GM12873 (cell line): ENCODE results near the gene RPL41.

Source experiments
- CTCF ChIP-seq: IDR thresholded peaks from 2 replicates; pipeline ENCODE4 v1.5.1; 2012; ENCODE audit warnings: low read depth, mild to moderate bottlenecking, moderate library complexity, low read length, control low read depth; ENCODE audit not compliant: insufficient read depth; ENCODE audit errors: missing control alignments

Gene RPL41

DNA sequence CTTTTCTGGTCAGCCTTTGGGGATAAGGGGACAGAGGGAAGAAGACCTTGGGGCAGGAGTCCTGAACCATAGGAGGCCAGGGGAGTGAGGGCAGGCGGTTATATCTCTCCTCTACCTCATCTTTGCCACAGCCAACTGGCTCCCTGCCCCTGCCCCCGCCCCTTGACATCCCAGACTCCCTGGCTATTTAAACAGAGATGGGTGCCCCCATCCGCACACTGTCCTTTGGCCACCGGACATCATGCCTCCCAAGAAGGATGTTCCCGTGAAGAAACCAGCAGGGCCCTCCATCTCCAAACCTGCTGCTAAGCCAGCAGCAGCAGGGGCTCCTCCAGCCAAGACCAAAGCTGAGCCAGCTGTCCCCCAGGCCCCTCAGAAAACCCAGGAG is 37.2 kb downstream of the RPL41 start:
- no peak for TF ChIP-seq CTCF

GRCh38 chr12:56154246-56154771 is 37.9 kb downstream of the RPL41 start:
- no peak for TF ChIP-seq CTCF

DNA sequence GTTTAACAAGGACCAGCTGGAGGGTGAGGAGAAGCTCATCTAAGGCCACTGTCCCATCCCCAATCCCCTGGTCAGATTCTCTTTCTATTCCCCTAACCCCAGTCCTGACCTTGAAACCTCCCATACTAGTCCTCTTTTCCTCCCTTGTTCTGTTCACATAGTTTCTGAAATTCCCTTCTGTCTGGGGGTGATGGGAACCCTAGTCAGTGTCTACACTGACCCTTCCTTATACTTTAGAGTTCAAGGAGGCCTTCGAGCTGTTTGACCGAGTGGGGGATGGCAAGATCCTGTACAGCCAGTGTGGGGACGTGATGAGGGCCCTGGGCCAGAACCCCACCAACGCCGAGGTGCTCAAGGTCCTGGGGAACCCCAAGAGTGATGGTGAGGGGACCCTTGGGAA is 38.4 kb downstream of the RPL41 start:
- no peak for TF ChIP-seq CTCF

- TF ChIP-seq CTCF = no peak
These were observed 38.9 kb downstream of the RPL41 start for GRCh38 chr12:56155256-56155845.

DNA sequence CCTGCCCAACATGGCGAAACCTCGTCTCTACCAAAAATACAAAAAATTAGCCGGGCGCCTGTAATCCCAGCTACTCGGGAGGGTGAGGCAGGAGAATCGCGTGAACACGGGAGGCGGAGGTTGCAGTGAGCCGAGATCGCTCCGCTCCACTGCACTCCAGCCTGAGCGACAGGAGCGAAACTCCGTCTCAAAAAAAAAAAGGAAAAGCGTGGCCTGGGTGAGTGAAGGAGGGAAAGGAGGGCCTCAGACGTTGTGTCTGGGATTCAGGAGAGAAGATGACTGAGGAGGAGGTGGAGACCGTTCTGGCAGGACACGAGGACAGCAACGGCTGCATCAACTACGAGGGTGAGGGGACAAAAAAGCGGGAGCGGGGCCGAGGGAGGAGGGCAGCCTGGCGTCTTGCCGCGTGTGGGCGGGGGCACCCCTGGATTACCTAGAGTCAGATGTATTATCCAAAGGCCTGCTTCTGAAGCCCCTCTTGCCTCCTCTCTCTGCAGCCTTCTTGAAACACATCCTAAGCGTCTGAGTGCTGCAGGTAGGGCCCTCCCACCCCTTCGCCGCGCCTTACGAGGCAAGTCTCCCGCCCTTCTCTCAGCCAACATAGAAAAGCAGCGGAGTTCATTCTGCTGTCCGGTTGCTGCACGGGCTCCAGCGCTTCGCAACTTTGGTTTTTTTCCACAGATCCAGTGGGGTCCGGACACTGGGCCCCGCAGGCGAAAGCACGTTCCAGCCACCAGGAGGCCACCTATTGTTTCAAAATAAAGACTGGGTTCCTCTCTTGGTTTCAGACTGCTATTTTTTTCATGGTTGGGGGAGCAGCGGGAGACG is 41.0 kb downstream of the RPL41 start:
- peak; percentile 68 for TF ChIP-seq CTCF

- TF ChIP-seq CTCF = no peak
These were observed 41.8 kb downstream of the RPL41 start, which contains the start of gene MYL6 for GRCh38 chr12:56158029-56158925. Gene MYL6, plus strand, starts transcription at chr12:56158359. Its CDS starts 43 bp downstream, at chr12:56158402.

DNA sequence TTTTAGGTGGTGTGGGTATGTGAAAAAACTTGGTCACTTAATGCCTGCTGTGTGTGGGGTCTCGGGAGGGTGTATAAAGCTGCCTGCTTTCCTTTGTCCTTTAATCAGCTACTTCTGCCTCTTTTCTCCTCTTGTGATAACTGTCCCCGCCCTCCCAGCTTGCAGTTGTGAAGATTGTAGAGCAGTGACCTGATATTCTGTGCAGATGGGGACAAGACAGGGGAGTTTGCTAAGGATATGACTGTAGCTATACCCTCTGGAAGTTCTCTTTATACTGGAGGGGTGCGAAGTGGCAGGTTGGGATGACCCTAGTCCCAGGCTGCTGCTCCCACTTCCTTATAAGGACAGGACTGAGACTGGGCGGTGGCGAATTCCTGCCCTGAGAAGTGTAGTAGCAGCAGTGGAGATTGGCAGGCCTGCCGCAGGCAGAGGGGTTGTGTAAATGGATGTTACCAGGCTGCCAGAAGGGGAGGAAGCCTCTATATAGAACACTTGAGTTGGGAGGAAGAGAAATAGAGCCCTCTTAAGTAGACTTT is 42.6 kb downstream of the RPL41 start:
- TF ChIP-seq CTCF = no peak
